Fibroblast of lung (primary cell): ENCODE data around the gene CEACAM6.

ENCODE experiments used
- EZH2 ChIP-seq: IDR thresholded peaks from 2 replicates; pipeline ENCODE4 v1.5.1; 2012; ENCODE audit warnings: low read length, control low read depth, mild to moderate bottlenecking; ENCODE audit errors: missing control alignments
- TF ChIP-seq, protein P1 (sequence below), 2 donors: IDR thresholded peaks in 1 of 2; conservative IDR thresholded peaks in 1 of 2; 1 replicate in 1 of 2; 2 replicates in 1 of 2; pipeline ENCODE4 v1.5.1; 2011 to 2012; ENCODE audit warnings: low read length in 2 of 2, control low read depth in 1 of 2, inconsistent platforms in 1 of 2, low read depth in 1 of 2, mild to moderate bottlenecking in 1 of 2

DNA sequence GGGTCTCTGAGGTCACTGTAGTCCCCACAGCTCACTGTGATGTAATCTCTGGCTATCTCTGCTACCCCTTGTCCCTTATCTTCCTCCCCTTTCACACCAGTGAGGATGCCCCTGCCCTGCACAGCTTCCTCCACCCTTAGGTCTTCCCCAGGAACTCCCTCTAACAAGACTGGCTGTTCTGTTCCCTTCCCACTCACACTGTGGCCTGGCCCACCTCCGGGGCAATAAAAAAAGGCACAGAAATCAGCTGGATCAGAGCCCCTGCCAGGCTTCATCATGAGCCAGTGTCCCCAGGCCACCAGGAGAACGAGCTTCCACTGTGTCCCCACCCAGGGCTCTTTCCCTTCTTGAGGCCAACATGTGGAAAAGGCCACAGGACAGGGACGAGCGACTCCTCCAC, 45.7 kb downstream of the CEACAM6 start:
- TF ChIP-seq, protein P1, sequence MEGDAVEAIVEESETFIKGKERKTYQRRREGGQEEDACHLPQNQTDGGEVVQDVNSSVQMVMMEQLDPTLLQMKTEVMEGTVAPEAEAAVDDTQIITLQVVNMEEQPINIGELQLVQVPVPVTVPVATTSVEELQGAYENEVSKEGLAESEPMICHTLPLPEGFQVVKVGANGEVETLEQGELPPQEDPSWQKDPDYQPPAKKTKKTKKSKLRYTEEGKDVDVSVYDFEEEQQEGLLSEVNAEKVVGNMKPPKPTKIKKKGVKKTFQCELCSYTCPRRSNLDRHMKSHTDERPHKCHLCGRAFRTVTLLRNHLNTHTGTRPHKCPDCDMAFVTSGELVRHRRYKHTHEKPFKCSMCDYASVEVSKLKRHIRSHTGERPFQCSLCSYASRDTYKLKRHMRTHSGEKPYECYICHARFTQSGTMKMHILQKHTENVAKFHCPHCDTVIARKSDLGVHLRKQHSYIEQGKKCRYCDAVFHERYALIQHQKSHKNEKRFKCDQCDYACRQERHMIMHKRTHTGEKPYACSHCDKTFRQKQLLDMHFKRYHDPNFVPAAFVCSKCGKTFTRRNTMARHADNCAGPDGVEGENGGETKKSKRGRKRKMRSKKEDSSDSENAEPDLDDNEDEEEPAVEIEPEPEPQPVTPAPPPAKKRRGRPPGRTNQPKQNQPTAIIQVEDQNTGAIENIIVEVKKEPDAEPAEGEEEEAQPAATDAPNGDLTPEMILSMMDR (conservative IDR thresholded peaks at IDR 0.05 in 1 of 2, IDR thresholded peaks at IDR 0.05 in 1 of 2; ENCODE audit: low read depth in 1 of 2, low read length in 2 of 2), result no peak
- no peak for TF ChIP-seq EZH2
